ENCODE measurements around the gene SNX19. TPM values are rescaled to one million over a fixed set of nuclear protein-coding genes. Genes with fewer than 3 reads are reported as not detected.
"Not testable (repeated sequence)": the region's sequence is repeated elsewhere in the genome, so short reads cannot be mapped to it uniquely, and the experiment has no call there.

The SNX19 gene
- total RNA-seq, 1 donor from 2014 or later: 48.8 TPM

- peak in 1 of 2 donors; percentile 40 for DNase-seq (ENCODE audit: low read depth in 2 of 2)
These were observed 43.3 kb downstream of the SNX19 start for GRCh38 chr11:130872981-130873380.

- DNase-seq (ENCODE audit: low read depth in 2 of 2): peak in 1 of 2 donors; percentile 22
These were observed 43.8 kb downstream of the SNX19 start for GRCh38 chr11:130872513-130872912.

GRCh38 chr11:130872102-130872501 is 44.2 kb downstream of the SNX19 start:
- no peak for DNase-seq (ENCODE audit: low read depth in 2 of 2)

GRCh38 chr11:130871616-130872015 is 44.7 kb downstream of the SNX19 start:
- no peak for DNase-seq (ENCODE audit: low read depth in 2 of 2)

GRCh38 chr11:130868721-130869390 is 47.4 kb downstream of the SNX19 start:
- no peak for DNase-seq (ENCODE audit: low read depth in 2 of 2)

- DNase-seq (ENCODE audit: low read depth in 2 of 2): no peak
These were observed 48.1 kb downstream of the SNX19 start for GRCh38 chr11:130868086-130868710.

- no peak for DNase-seq (ENCODE audit: low read depth in 2 of 2)
These were observed 49.4 kb downstream of the SNX19 start for GRCh38 chr11:130866831-130867230.

GRCh38 chr11:130865774-130866114 is 50.5 kb downstream of the SNX19 start:
- no peak for DNase-seq (ENCODE audit: low read depth in 2 of 2)

- no peak for DNase-seq (ENCODE audit: low read depth in 2 of 2)
These were observed 51.0 kb downstream of the SNX19 start for GRCh38 chr11:130865091-130865773.

- DNase-seq (ENCODE audit: low read depth in 2 of 2): peak; percentile 94 to 97
These were observed 54.1 kb downstream of the SNX19 start for GRCh38 chr11:130861902-130862860.

GRCh38 chr11:130861283-130861682 is 55.0 kb downstream of the SNX19 start:
- no peak for DNase-seq (ENCODE audit: low read depth in 2 of 2)

GRCh38 chr11:130859886-130860285 is 56.4 kb downstream of the SNX19 start:
- DNase-seq (ENCODE audit: low read depth in 2 of 2): no peak

GRCh38 chr11:130858215-130858614 is 58.1 kb downstream of the SNX19 start:
- DNase-seq (ENCODE audit: low read depth in 2 of 2): peak in 1 of 2 donors; percentile 29

GRCh38 chr11:130855707-130856106 is 60.6 kb downstream of the SNX19 start:
- DNase-seq (ENCODE audit: low read depth in 2 of 2): not testable (repeated sequence)

GRCh38 chr11:130854483-130854882 is 61.8 kb downstream of the SNX19 start:
- no peak for DNase-seq (ENCODE audit: low read depth in 2 of 2)

GRCh38 chr11:130852589-130852988 is 63.7 kb downstream of the SNX19 start:
- DNase-seq (ENCODE audit: low read depth in 2 of 2): no peak

- no peak for DNase-seq (ENCODE audit: low read depth in 2 of 2)
These were observed 65.9 kb downstream of the SNX19 start for GRCh38 chr11:130850185-130850944.

GRCh38 chr11:130849215-130849568 is 67.1 kb downstream of the SNX19 start:
- no peak for DNase-seq (ENCODE audit: low read depth in 2 of 2)

- no peak for DNase-seq (ENCODE audit: low read depth in 2 of 2)
These were observed 67.7 kb downstream of the SNX19 start for GRCh38 chr11:130848361-130849214.

GRCh38 chr11:130847517-130847916 is 68.8 kb downstream of the SNX19 start:
- DNase-seq (ENCODE audit: low read depth in 2 of 2): peak in 1 of 2 donors; percentile 76
